ENCODE data around the gene COL12A1. TPM values are rescaled to one million over a fixed set of nuclear protein-coding genes. Genes with fewer than 3 reads are reported as not detected.

Gene COL12A1
- total and polyA plus RNA-seq, 9 of the 15 experiments (the other 6 are each of a cell fraction or from before 2014, with no cell fraction given), result 0.11 TPM; not detected in 8

GRCh38 chr6:75243333-75244062 is 37.6 kb upstream of the COL12A1 start, which contains the start of gene COX7A2 (continued):
- TF ChIP-seq NR0B1 (IDR thresholded peaks at IDR 0.05; ENCODE audit: partially characterized antibody) (no peak), CBFB (CRISPR knock-in tag; IDR thresholded peaks at IDR 0.05) (no peak), NBN (IDR thresholded peaks at IDR 0.05; ENCODE audit: low read depth) (peak; percentile 73; the same call in 1 of the 2 replicates), MYNN (IDR thresholded peaks at IDR 0.05) (no peak), MYNN (CRISPR knock-in tag; IDR thresholded peaks at IDR 0.05) (no peak), POLR2AphosphoS5 (IDR thresholded peaks at IDR 0.05; ENCODE audit: control insufficient read depth, insufficient read depth, low read depth, low read length) (peak; percentile 93), NCOR1 (IDR thresholded peaks at IDR 0.05) (0 out of 2 replicates have a peak, but pooled peaks have one; percentile 8), NCOA6 (IDR thresholded peaks at IDR 0.05) (no peak), ZKSCAN1 (IDR thresholded peaks at IDR 0.05; ENCODE audit: low read depth, low read length) (no peak), SMAD2 (IDR thresholded peaks at IDR 0.05; ENCODE audit: low read depth, low read length) (no peak), ZNF212 (CRISPR knock-in tag; IDR thresholded peaks at IDR 0.05) (no peak), GATA2 (CRISPR knock-in tag; IDR thresholded peaks at IDR 0.05) (no peak), SRSF7 (optimal IDR thresholded peaks at IDR 0.05; ENCODE audit: low read depth, low read length) (no peak), TARDBP (IDR thresholded peaks at IDR 0.05) (no peak), JUND (IDR thresholded peaks at IDR 0.05; ENCODE audit: borderline replicate concordance, low read depth, low read length) (peak; percentile 74), JUND (tag; IDR thresholded peaks at IDR 0.05; ENCODE audit: borderline replicate concordance, low read depth, low read length) (no peak), ZNF197 (CRISPR knock-in tag; IDR thresholded peaks at IDR 0.05; ENCODE audit: low read depth) (no peak), ZBTB33 (CRISPR knock-in tag; IDR thresholded peaks at IDR 0.05) (peak; percentile 99), NFYB (IDR thresholded peaks at IDR 0.05; ENCODE audit: extremely low read depth, insufficient read length) (no peak), ZNF512 (tag; IDR thresholded peaks at IDR 0.05) (no peak)
- TF ChIP-seq, protein P1, sequence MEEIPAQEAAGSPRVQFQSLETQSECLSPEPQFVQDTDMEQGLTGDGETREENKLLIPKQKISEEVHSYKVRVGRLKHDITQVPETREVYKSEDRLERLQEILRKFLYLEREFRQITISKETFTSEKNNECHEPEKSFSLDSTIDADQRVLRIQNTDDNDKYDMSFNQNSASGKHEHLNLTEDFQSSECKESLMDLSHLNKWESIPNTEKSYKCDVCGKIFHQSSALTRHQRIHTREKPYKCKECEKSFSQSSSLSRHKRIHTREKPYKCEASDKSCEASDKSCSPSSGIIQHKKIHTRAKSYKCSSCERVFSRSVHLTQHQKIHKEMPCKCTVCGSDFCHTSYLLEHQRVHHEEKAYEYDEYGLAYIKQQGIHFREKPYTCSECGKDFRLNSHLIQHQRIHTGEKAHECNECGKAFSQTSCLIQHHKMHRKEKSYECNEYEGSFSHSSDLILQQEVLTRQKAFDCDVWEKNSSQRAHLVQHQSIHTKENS (CRISPR knock-in tag; IDR thresholded peaks at IDR 0.05), result no peak
- TF ChIP-seq, protein P2, sequence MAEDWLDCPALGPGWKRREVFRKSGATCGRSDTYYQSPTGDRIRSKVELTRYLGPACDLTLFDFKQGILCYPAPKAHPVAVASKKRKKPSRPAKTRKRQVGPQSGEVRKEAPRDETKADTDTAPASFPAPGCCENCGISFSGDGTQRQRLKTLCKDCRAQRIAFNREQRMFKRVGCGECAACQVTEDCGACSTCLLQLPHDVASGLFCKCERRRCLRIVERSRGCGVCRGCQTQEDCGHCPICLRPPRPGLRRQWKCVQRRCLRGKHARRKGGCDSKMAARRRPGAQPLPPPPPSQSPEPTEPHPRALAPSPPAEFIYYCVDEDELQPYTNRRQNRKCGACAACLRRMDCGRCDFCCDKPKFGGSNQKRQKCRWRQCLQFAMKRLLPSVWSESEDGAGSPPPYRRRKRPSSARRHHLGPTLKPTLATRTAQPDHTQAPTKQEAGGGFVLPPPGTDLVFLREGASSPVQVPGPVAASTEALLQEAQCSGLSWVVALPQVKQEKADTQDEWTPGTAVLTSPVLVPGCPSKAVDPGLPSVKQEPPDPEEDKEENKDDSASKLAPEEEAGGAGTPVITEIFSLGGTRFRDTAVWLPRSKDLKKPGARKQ (CRISPR knock-in tag; IDR thresholded peaks at IDR 0.05), result peak; percentile 80; the same call in 1 of the 2 replicates

All from K562 (cell line).